ENCODE measurements around the gene FANCI.
A peak's percentile ranks its signal among the peaks of the same experiment; 100 is the strongest.

FANCI gene

DNA sequence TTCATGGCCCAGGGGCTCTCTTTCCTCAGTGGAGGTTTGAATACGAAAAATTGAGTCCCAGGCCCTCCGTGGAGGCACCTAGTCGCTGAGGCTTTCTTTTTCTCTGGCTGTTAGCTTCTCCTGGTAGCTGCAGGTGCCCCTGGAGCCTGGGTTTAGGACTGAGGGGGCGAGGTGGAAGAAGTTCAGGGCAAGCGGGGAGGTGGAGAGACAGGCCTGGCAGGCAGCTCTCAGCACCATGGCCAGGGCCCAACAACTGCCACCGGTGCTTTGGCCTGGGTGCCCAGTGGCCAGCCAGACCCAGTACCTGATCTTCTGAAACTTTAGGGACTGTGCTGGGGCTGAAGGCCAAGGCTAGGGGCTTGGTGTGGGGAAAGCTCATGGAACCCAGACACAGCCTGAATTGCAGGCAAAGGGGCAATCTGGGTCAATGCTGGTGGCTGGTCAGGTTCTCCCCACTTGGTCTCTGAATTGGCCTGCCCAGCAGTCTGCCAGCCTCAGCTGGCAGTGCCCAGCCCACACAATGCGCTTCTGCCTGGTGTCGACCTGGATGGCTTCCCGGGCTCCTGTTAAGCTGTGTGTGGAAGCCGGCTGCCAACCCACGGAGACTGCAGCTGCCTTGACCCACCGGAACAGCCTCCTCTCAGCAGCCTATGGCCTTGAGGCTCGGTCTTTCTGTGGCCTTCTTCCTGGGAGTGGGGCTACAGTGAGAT is 121.1 kb downstream of the FANCI start:
- TF ChIP-seq, protein P1, sequence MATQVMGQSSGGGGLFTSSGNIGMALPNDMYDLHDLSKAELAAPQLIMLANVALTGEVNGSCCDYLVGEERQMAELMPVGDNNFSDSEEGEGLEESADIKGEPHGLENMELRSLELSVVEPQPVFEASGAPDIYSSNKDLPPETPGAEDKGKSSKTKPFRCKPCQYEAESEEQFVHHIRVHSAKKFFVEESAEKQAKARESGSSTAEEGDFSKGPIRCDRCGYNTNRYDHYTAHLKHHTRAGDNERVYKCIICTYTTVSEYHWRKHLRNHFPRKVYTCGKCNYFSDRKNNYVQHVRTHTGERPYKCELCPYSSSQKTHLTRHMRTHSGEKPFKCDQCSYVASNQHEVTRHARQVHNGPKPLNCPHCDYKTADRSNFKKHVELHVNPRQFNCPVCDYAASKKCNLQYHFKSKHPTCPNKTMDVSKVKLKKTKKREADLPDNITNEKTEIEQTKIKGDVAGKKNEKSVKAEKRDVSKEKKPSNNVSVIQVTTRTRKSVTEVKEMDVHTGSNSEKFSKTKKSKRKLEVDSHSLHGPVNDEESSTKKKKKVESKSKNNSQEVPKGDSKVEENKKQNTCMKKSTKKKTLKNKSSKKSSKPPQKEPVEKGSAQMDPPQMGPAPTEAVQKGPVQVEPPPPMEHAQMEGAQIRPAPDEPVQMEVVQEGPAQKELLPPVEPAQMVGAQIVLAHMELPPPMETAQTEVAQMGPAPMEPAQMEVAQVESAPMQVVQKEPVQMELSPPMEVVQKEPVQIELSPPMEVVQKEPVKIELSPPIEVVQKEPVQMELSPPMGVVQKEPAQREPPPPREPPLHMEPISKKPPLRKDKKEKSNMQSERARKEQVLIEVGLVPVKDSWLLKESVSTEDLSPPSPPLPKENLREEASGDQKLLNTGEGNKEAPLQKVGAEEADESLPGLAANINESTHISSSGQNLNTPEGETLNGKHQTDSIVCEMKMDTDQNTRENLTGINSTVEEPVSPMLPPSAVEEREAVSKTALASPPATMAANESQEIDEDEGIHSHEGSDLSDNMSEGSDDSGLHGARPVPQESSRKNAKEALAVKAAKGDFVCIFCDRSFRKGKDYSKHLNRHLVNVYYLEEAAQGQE (IDR thresholded peaks at IDR 0.05; ENCODE audit: insufficient read depth in 1 of 2, low read depth in 2 of 2, low read length in 2 of 2) = peak; percentile 75 to 90
- TF ChIP-seq TAF1 (IDR thresholded peaks at IDR 0.05; ENCODE audit: borderline replicate concordance, insufficient read depth, low read length) (no peak), FOXP2 (optimal IDR thresholded peaks at IDR 0.05; ENCODE audit: borderline replicate concordance, extremely low read depth, extremely low read length, insufficient read depth) (no peak)

DNA sequence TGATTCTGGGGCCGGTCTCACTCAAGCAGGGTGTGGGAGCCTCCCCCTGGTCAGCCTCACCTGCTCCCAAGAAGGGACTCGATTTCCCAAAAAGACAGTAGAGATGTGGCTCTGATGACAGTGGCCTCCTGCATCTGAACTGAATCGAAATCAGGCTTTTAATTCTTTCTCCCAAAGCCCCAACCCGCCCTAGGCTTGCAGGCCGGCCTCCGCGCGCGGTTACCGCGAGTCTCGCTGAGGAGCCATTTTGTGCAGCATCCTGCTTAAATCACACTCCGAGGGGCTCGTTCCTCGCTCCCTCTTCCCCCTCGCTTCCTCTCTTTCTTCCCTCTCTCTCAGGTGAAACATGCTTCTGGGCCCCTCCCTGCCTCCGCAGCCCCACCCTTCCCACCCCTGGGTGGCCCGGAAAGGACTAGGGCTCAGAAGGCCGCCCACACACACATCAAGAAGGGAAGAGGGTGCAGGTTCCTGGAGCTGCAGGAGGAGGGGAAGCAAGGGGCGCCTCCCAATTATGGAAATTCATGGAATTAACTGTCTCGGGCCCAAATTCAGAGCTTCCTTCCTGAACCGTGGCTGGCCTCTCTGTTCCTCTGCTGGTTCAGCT is 121.8 kb downstream of the FANCI start:
- TF ChIP-seq FOXP2 (optimal IDR thresholded peaks at IDR 0.05; ENCODE audit: borderline replicate concordance, extremely low read depth, extremely low read length, insufficient read depth) (no peak), POLR2AphosphoS5 (IDR thresholded peaks at IDR 0.05; ENCODE audit: low read depth, low read length) (no peak), TAF1 (IDR thresholded peaks at IDR 0.05; ENCODE audit: borderline replicate concordance, insufficient read depth, low read length) (no peak), SIN3A (IDR thresholded peaks at IDR 0.05; ENCODE audit: borderline replicate concordance, insufficient read depth, low read length) (no peak)
- TF ChIP-seq, protein P1 (IDR thresholded peaks at IDR 0.05; ENCODE audit: insufficient read depth in 1 of 2, low read depth in 2 of 2, low read length in 2 of 2) = no peak
